ENCODE results near the gene VIPR2.
"Not testable (repeated sequence)": the region's sequence is repeated elsewhere in the genome, so short reads cannot be mapped to it uniquely, and the experiment has no call there.

VIPR2 gene

DNA sequence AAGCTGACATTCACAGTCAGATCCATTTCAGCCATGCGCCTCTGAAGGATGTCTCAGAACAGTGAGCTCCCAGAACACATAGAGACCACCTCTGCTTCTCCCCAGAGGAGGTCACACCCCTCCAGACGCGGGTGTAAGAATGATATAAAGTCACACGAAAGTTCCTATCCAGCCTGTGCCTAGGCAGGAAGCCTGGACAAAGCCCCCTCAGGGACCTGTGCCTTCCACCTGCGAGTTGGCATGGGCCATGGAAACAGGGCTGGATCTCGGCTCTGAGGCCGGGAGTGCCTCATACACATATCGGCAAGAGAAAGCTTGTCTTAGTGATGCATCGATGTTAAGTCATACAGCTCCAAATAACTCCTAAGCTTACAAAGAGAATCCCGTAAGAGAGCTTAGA, 5.0 kb downstream of the VIPR2 start:
- no peak for DNase-seq (ENCODE audit: low read depth)

DNA sequence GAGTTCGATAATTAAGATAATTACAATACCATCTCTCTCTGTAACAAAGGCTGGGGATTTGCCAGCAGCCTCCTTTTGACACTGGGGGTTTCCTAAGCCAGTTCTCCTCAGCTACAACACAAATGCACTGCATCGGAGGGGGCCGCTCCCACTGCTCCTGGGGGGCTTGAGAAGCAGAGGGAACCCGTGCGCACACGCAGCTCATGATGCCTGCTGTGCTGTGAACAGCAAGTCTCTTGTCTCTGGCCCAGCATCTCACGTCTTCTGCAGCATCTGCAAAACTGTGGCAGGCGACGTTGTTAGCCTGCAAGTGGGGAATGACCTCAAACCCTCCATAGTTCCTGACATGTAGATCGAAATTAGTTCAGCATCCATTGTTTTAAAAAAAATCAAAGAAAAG, 5.5 kb downstream of the VIPR2 start:
- no peak for DNase-seq (ENCODE audit: low read depth)

DNA sequence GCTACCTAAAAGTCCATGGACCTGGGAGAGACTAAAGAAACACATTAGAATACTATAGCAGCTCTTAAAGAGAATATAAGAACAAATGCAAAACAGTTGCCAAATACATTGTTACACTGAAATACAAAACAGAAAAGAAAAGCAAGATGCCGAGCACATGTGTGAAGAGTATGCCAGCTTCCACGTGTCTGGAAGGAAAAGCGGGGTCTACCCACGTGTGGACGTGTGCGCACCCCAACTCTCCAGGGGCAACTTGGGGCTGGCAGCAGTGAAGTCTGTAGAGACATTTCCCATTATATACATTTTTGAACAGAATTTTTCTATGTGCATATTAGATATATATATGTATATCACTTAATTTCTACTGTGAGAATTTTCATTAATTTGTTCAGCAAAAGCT, 6.2 kb downstream of the VIPR2 start:
- DNase-seq (ENCODE audit: low read depth): no peak

DNA sequence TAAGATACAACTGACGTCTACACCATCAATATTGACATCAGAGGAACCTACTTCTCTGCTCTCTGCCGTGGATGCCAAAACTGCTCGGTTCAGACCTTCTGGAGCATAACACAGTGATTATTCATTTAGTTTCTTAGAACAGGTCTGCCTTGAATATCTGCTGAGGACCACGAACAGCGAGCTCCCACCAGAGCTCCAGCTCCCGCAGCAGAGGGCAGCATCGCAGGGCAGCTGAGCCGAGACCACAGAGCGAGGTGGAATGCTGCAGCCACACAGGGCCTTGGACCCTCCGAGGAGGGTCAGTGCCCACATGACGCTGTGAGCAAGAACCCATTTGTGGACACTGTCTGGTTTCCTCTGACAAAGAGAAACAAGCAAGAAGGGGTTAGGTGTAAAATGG, 6.8 kb downstream of the VIPR2 start:
- no peak for DNase-seq (ENCODE audit: low read depth)

DNA sequence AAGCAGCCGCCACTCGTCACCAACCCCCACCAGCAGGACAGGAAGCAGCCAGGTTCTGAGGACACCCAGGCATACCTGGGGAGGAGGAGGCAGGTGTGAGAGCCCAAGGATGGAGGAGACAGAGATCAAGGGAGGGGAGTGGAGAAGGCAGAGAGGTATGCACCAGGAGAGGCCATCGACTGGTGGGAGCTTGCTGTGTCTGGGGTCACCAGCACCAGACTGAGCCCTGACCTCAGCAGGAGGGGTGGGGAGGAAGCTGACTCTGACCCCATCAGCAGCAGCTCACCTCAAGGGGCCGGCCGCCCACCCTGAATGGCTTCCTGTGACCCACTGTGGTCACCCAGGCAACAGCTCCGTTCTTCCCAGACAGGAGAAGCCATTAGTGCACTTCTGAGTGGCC, 7.8 kb downstream of the VIPR2 start:
- no peak for DNase-seq (ENCODE audit: low read depth)

DNA sequence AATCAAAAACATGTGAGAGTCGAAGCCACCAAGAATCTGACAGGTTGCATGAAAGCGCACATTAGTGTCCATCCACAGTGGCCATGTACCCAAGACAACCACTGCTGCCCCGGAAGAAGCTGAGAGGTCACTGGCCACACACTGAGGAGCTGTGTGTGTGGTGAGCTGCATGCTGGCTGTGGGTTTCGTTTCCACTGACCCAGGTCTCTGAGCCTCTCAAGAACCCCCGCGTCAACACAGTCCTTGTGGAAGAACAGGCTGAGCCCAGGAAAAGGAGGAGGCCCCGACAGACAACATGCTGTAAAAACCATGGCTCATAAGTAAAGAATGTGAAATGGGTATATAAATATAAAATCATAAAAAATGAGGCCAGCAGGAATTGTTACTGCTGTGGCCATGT, 8.2 kb downstream of the VIPR2 start:
- DNase-seq (ENCODE audit: low read depth): no peak

DNA sequence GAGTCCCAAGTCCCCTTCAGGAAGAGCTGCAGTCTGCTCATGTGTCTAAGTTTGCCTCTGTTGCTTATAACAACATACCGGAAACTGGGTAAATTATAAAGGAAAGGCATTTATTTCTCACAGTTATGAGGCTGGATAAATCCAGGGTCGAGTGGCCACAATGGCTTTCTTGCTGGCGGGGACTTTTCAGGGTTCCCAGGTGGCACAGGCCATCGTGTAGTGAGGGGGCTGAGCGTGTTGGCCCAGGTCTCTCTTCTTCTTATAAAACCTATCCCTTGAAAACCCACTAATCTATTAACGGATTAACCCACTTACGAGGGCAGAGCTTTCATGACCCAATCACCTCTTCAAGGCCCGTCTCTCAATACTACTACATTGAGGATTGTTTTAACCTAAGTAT, 8.7 kb downstream of the VIPR2 start:
- no peak for DNase-seq (ENCODE audit: low read depth)

DNA sequence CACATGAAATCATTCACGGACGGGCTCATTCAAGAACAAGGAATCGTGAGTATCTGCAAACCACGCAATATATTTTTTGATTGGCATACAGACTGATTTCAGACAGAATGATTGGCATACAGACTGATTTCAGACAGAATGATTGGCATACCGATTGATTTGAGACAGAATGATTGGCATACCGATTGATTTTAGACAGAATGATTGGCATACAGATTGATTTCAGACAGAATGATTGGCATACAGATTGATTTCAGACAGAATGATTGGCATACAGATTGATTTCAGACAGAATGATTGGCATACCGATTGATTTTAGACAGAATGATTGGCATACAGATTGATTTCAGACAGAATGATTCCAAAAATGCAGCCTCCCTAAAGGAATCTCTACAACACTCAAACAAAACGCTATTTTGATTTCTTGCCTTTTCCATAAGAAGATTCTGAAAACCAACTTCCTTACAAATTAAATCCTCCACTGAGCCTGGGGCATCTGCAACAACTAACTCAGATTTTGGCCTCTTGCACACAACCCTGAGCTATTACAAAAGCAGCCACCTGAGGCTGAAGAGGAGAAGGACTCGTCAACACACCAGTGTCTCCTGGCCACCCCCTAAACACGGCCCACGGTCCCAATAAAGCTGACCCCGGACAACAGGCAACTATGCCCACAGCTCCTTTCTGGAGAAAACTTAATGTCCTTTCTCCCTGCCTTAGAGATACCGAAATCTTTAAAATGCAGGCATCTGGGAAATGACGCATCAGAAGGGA, 11.8 kb downstream of the VIPR2 start:
- not testable (repeated sequence) for DNase-seq (ENCODE audit: low read depth)

DNA sequence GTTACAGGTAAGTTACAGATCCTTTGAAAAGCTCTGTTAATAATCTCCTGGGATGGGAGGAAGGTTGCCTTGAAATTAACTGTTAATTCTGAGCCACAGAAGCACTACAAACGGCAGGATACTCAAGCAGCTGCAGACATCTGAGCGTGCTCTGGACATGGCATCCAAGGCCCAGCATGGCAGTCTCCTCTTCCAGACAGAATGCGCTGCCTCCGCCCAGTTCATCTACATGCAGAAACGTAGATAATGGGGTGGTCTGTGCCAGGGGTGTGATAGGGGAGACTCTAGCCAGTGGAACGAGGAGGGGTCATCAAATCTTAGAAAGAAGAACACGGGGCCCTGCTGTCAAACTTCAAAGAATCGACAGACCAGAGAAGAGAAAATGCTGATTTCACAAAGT, 13.8 kb downstream of the VIPR2 start:
- no peak for DNase-seq (ENCODE audit: low read depth)

DNA sequence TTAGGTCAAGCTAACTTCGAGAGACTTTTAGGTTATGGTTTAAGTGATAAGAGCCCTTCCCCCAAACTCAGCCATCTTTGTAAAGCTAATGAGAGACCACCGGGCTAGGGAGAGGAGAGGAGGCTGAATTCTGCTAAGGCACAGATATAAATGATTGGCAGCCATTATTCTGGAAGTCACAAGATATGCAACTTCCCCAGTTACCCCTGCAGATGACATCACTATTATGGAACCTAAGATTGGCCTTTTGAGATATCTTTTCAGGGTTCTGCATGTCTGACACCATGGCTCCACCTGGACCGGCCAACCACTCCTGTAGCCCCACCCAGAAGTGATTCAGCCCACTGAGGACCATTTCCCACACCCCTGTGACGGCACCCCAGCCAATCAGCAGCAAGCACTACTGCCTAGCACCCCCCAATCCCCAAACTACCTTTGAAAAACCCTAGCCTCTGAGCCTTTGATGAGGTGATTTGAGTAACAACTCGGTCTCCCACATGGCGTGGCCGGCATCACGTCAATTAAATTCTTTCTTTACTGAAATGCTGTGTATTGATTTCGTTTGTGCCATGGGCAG, 14.4 kb downstream of the VIPR2 start:
- no peak for DNase-seq (ENCODE audit: low read depth)

DNA sequence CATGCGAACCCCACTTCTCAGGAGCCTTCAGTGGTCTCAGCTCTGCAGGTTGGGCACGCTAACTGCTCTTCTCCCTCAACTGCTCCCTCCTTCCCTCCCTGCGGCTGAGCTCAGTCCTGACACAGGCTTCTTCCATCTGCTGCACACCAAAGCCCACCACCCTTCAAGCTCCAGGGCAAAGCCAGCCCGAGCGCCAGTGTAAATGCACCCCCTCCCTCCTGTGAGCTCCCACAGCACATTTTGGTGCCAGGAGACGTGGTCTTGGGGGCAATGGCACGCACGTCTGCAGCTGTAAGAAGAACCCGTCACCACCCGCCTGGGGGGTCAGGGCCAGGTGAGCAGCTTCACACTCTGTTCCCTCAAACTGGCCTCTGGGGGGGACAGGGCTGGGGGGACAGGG, 15.9 kb downstream of the VIPR2 start:
- DNase-seq (ENCODE audit: low read depth): no peak

DNA sequence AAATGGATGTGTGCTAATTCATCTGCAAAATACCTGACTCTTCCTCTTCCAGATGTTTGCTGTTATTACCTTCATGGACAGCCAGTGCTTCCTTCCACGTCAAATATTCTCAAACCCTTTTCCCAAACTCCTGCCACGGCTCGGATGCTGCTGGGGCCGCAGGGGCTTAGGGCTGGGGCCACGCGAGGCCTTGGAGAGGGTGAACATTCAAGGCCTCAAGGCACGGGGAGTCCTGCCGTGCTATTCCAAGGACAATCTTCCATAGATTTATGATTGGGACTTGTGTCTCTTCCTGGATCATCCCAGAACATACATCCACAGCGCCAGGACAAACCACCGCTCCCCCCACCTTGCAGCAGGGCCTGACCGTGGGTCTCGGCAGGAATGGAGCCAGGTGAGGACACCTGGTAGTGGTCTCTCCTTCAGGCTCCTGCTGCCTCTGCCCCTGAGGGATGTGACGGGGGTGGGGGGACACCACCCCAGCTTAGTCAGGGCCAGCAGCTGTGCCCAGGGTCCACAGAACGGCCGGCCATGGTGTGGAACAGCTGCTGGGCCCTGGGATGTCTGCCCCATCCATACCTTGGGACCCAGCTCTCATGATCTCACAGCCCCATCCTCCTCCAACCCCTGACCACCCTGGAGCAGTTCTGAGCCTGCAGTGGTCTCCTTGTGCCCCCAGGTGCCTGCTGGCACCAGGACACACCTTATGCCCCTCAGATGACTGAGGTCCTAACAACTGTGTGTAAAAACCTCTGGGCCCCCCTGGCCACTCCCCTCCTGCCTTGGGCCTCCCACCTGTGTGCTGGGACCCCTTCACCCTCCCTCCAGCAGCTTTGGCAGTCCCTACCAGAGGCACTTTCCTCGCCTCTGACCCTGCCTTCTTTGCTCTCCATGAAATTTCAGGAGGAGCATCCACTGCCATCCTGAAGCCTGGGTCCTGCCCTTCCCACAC, 16.7 kb downstream of the VIPR2 start:
- DNase-seq (ENCODE audit: low read depth): no peak

DNA sequence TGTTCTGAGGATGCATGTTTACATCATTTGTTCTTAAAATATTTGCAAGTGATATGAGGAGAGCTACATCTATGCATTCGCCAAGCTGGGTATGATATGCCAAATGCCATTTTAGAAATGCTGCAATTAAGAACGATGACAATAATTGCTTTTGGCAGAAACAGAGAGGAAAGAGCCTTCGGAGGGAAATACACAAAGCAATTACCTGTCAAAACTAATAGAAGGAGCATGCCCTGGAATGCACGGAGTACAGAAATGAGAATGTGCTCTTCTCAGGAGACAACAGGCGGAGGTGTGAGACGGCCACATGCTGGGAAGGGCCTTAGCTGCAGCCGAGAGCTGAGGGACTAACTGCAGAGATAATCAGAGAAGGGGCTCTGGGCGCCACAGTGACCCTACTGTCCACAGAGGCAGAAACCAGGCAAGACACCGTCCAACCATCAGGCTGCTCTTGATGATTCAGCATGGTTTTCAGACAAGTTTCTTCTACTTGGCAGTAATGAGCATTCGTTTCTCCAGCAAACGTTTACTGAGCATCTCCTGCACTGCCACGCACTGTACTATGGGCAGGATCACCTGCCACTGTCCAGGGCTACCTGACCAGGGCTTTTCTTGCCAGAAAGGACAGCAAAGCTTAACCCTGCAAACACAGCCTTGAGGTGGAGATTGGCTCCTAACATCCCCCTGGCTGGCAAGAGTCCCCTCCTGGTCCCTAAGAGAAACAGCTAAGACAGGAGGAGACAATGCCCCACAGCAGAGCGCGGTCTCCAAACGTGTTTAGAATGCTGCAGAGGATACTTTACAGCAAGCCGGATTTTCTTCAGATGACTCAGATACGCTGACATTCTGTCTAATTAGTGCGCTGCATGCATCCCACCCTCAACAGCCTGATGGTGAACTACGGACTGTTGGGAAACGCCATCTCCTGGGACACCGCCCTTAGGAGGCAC, 18.1 kb downstream of the VIPR2 start:
- no peak for DNase-seq (ENCODE audit: low read depth)

DNA sequence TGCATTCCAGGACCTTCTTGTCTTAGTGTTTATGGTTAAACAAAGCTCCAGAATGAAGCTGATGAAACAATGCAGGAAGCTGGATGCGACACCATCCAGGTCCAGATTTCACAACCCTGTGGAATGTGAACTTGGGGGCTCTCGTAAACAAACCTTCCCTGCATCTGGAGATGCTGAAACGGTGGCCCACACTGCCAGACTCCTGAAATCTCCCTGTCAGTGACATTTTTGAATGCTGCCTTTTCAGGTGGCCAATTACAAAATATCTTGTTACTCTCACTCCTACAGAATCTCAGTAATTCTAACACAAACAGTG, 18.8 kb downstream of the VIPR2 start:
- DNase-seq (ENCODE audit: low read depth): no peak

DNA sequence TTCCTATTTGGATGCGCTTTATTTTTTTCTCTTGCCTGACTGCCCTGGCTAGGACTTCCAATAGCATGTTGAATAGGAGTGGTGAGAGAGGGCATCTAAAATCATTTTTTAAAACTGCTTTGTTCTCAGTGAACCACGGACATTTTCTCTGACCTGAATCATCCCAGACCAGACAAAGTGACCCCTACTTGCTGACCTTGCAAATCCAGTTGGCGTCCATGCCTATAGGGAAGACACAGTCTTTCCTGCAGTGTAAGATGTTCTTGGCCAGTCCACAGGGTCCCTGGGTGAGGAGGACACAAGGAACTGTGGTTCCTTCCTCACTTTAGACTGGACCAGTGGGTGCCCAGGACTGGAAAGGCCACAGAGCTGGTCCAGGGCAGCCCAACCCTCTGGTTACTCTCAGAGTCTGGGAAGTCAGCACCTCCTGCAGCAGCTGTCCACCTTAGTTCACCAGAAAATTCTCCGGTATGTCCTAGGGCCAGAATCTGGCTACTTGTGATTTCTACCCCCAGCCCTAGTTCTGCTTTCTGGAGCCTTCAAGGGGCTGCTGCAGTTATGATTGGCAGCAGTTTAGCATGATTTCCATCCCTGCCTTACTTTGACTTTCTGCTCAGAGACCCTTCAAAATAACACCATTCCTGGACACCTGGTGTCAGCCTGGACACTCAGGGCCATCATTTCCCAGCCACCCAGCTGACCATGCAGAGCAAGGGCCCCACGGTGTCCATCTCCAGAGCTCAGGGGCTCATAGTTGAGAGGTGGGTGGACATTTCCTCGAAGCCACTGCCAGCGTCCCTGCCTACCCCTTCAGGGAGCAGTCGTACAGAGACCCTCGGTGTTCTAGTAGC, 19.3 kb downstream of the VIPR2 start:
- no peak for DNase-seq (ENCODE audit: low read depth)

DNA sequence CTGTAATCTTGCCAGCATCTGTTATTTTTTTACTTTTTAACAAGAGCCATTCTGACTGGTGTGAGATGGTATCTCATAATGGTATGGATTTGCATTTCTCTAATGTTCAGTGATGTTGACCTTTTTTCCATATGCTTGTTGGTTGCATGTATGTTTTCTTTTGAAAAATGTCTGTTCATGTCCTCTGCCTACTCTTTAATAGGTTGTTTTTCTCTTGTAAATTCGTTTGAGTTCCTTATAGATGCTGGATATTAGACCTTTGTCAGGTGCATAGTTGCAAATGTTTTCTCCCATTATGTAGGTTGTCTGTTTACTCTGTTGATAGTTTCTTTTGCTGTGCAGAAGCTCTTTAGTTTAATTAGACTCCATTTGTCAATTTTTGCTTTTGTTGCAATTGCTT, 20.9 kb downstream of the VIPR2 start:
- not testable (repeated sequence) for DNase-seq (ENCODE audit: low read depth)

DNA sequence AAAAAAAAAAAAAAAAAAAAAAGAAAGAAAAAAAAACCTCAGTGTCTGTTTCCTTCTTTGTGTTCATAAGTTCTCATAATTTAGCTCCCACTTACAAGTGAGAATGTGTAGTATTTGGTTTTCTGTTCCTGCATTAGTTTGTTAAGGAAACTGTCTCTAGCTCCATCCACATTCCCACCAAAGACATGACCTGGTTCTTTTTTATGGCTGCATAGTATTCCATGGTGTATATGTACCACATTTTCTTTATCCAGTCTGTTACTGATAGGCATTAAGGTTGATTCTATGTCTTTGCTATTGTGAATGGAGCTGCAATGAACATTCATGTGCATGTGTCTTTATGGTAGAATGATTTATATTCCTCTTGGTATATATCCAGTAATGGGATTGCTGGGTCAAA, 21.4 kb downstream of the VIPR2 start:
- not testable (repeated sequence) for DNase-seq (ENCODE audit: low read depth)

DNA sequence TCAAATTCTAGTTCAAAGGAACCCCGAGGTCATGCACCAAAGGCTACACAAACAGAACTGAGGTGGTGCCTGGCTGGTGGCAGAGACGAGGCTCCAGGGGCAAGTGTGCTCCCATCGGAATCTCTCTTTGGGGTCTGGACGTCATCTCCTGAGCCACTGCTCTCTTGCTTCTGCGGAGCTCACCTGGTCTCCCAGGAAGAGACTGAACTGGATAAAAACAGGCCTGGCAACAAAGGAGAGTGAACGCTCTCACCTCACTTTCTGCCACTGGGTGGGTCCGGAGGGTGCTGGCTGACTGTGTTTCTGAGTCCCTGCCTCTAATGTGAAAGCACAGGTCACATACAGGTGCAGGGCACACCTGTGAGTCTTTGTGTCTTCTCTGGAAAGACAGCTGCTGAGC, 22.4 kb downstream of the VIPR2 start:
- DNase-seq (ENCODE audit: low read depth): no peak

DNA sequence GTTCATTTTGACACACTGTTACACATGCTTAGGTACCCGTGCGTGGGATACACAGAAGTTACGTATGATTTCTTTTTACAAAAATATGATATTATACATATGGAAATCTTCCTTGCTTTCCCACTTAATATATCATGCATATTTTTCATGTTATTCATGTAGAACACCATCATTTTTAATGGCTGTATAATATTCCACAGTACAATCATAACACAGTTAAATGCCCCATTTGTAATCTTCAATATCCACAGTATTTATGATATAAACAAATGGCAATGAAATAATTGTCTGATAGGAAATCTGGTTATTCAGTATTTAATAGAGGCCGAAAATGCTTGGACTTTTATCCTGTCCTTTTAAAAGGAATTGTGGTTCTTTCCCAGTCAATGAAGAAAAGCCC, 23.2 kb downstream of the VIPR2 start:
- DNase-seq (ENCODE audit: low read depth): no peak

DNA sequence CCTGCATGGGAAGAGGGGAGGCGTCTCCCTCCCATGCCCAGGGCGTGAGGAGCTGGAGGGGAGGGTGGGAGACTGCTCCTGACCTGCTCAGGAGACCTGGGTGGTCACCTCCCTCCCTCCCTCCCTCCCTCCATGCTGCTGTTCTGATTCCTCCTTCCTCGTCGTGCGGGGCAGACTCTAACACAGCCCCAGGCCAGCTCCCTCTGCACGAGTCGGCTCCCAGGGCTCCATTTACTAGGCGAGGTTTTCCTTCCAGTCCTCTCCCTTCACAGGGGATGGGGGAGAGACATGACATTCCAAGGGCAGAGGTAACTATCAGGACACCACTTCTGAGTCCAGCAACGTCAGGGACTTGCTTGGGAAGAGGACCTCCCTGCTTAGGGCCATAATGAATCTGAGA, 23.6 kb downstream of the VIPR2 start:
- DNase-seq (ENCODE audit: low read depth): no peak

DNA sequence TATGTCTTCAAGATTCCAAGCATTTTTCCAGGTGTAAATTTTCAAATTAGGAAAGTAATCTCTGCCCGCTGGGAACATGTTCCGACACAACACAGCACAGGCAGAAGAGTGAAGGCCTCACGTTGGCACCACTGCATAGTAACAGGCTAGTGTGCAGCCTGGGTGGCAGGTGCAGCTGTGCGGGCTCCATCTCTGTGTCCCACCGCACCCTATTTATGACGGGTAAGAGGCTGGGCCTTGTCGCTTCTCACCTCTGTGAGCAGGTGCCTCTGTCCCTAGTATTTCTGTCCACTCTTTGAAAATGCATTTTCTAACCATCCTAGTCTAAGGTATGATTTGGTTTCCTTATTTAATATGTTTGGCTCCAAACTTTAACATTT, 24.1 kb downstream of the VIPR2 start:
- DNase-seq (ENCODE audit: low read depth): no peak

Measured in ELR (cell line).